CD4-positive, alpha-beta T cell treated with Interleukin-4 for 4 hours (primary cell): Measurements from ENCODE around the gene BMP5.

Source experiments
- DNase-seq: peaks from one replicate; pipeline ENCODE4 v3.0.0-alpha.2; 2020

The BMP5 gene

DNA sequence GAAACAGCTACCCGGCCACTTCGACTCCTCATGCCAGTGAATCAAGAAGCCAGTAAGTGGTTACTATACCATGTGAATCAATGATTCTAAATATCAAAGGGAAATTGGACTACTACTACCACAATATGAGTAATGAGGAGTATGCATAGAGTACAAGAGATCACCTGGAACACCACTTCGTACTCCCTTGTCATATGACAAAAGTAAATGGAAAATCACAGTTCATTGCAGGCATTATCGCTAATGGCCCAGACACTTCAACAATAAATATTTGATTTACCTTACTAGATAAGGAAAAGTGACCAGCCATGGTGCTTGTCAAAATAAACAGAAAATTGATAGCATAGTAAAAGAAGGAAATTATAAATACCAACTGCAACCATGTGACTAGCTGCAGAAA, 73.1 kb downstream of the BMP5 start:
- DNase-seq: no peak

DNA sequence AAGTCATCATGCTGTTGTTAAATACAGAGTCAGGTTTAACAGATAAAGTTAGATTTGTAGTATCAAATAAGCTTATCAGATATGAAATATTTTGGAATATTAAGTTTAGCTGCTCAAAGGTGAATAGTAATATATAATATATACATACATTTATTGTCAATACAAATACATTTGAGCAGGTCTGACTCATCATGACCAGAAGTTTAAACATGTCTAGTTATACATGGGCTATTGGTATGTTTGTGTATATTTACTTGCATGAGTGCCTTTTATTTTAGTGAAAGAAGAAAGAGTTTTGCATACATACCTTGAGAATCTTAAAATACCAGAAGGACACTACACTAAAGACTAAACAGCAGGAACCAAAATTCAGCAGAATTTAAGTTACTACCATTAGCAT, 76.8 kb downstream of the BMP5 start:
- DNase-seq: no peak

DNA sequence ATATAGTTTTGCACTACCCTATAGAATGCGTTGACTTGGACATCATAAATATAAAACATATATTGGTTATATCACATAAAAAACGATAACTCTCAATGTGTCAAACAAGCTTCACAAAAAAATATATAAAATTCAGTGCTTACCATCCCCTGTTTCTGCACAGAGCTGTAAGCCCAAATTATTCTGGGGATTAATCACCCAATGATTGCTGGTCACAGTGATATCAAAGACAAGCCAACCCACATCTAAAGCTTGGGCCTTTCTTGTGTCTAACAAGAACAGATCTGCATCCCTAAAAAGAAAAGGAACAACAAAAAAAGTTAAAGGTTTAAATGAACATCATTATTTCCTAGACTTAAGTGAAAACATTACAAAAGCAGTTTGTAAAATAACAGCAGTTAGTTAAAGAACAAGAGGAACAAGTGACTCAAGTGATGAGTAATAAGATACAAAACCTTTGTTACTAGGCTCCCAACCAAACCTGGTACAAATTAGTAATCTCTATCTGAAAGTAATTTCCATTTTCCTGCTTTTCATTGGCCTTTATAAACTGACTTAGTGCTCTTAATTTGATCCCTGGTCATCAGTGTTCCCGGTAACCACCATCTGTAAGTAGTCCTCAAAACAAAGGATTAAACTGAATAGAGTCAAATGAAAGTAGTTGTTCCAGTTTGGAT, 81.1 kb downstream of the BMP5 start:
- no peak for DNase-seq

GRCh38 chr6:55785273-55785672, 90.1 kb downstream of the BMP5 start:
- no peak for DNase-seq

DNA sequence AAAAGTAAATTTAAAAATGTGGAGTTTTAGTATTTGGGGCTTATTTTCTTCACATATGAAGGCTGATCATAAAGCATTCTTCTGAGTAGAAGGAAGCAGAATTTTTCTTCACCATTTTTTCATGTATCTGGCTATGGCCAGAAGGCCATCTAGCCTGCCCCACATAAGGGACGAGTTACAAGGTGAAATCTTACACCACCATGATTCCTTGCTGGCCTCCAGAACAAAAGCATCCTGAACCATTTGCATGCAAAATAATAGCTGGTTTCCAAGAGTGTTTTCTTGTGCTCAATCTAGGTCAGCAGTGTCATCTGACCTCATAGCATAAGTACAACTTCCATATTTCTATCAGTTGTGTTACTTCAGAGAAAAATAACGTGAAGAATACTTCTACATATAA, 93.1 kb downstream of the BMP5 start:
- no peak for DNase-seq

DNA sequence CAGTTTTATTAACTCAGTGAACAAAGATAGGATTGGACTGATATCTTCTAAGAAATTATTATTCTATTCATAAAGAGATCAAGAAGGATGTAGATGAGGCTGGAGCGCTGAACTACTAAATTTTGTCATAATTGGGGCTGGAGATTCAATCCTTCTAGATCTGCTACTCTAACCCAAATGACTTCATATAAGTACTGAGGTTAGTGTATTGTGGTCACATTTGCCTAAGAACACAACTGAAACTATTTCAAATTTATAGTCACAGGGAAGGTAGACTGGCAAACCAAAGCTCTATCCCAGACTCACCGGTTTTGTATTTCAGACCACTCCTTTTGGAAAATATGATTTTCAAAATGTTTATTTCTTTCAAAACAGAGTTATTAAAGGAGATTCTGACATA, 96.7 kb downstream of the BMP5 start:
- DNase-seq: no peak

DNA sequence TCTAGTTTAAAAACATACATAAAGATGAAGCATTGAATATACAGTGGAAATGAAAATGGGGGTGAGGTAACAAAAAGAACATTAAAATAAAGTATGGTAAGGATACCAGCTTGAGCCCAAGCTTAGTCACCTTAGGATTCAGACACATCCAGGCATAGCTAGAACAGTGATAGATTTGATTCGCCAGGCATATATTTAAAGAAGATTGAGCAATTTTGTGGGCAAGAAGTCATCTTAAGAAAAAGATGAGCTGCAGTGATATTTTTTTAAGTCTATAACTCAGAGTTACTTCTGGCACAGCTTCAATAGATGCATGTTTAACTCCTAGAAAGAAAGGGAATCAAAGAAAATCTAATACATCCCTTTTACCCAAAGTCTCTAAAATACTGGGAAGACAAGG, 97.9 kb downstream of the BMP5 start:
- no peak for DNase-seq

DNA sequence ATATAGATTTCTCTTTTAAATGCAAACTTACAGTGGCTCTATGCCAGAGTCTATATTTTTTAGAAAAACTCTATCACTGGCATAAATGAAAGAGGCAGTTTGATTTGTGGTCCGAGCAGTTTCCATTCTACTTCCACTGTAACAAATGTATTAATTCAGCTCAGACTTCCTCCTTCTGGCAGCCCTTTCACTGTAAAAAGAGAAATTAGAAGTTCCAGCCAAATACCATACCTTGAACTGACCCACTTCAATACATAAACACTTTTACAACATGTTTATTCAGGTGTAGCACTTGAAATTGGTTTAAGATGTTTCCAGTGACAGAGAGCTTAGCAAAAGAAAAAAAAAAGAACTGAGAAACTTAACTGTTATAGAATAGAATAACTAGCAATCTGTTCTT, 99.3 kb downstream of the BMP5 start:
- no peak for DNase-seq

DNA sequence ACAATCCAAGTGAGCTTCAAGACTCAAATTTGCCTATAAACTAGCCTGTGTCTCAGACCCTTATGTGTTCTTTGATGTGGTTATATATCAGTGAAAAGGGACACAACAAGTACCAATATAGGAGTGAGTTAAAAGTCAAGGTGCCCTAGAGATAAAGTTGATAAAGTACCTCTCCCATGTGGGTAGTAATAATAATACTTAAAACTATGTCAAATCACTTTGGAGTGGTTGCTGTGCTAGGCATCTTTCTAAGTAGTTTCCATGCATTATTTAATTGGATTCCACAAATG, 100.4 kb downstream of the BMP5 start:
- DNase-seq: no peak

- no peak for DNase-seq
Measured at GRCh38 chr6:55774286-55775028, 100.9 kb downstream of the BMP5 start.

DNA sequence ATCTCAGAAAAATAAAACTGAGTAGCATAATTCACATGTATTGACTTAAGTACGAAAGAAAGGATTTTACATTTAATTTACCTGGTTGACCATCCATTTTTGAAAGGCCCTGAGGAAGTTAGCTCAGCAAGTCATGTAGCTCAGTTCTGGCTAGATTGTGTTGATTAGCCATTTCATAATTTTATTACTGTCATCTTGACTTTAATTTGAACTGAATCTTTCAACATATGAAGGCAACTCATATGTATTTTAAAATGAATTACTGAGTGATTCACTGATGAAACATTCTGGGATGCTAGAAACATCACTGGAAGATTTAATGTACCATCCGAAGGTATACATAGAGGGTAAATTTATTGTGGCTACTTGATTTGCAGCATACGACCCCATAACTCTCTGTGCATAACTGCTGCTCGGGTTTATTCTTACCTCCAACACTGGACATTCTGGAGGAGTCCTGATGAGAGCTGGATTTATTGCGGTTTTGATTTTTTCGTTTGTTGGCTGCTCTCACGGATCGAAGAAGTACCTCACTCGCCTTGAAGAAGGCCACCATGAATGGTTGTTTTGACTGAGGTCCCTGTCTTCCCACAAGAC, 101.7 kb downstream of the BMP5 start:
- no peak for DNase-seq

GRCh38 chr6:55772730-55773129, 102.7 kb downstream of the BMP5 start:
- no peak for DNase-seq

DNA sequence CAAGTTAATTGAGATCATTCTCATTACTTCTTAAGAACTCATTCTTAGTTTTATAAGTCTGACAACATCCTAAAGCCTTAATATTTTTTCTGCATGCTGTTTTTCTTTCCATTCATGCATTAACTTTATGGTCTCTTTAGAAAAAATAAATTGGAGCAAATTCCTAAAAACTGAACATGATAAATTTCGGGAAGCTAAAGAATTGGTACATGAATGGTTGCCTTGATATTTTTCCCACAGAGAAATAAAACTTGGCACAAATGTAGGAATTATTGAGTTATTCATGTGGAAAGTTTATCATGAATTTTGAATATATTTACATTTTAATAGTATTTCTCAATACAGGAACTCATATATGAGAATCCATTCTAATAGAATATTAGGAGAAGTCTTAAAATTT, 115.9 kb downstream of the BMP5 start:
- DNase-seq: no peak

DNA sequence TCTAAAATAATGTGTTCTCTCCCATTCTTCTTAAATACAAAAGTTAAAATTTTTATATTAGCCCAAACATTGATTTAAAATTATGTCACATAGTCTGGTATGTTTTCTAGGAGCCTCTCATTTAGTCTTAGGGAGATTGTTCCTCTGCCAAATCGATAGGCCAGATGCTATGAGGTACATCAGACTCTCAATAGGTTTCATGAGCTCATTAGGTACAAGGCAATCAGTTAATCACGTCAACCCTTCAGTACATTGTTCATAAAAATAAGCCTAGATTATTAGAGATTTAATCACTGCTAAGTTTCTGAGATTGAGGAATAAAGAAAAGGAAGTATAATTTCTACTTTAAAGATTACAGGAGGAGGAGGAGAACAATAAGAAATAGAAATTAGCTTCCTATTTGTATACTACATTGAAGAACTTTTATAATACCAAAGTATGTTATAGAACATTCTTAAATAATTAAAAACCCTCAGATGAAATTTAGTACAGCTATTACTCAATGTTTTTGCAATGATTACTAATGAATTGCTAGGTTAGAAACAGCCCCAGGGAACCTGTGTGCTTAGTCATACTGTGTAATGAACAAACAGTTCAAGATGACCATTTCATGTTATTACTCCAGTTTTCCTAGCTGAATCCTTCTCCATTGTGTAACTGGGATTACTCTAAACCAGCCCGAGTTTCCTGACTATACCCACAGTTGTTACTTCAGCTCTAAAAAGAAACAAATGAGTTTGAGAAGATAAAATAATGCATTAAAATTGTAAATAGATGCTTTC, 117.0 kb downstream of the BMP5 start:
- no peak for DNase-seq

DNA sequence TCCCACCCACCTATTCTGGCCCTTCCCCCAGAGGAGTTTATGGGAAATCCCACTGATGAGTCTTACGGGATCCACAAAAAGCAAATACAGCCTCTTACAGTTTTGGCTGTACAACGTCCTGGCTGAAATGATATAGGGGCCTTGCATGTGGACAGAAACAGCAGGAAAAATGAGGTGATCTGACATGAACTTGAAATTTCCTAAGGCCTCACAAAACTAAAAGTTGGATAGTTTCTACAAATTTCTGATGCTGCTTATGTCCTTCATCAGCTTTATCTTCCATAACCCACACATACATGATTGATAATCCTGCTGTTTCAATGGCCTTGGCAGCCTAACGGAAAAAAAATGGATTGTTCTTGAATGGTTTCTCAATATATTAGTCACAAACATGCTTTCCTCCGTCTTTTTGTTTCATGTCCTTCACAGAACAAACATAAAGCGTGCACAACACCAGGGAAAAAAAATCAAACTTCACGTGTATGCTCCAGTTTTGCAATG, 118.8 kb downstream of the BMP5 start:
- DNase-seq: no peak

DNA sequence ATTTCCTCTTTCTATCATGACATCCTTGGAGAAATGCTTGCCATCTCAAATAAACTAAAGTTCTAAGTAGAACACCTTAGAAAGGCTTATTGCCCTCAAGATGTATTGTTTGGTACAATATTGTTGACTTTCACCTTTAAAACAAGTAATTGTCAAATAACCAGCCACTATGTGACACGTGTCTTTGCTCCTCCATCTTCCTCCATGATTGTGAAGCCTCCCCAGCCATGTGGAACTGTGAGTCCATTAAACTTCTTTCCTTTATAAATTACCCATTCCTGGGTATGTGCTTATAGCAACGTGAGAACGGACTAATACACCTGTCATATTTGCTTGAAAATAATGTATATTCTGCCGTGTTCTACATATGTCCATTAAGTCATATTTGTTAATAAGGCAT, 126.5 kb downstream of the BMP5 start:
- DNase-seq: no peak

GRCh38 chr6:55746473-55746872, 128.9 kb downstream of the BMP5 start:
- no peak for DNase-seq

DNA sequence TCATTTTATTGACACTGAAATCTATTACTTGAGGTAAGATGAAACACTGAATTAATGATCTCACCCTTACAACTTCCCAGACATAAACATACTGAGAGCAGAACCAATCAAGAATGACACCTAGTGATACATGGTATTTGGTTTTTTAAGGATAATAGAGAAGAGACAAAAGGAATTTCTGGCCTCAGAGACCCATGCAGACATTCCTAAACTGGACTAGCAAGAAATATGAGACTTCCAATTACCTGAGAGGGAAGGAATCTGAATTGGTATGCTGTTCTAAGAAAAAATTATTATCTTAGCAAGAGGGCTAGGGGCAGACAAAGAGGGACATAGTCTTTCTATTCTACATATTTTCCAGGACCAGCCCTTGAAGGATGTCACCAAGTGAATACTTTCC, 141.1 kb downstream of the BMP5 start:
- DNase-seq: no peak

DNA sequence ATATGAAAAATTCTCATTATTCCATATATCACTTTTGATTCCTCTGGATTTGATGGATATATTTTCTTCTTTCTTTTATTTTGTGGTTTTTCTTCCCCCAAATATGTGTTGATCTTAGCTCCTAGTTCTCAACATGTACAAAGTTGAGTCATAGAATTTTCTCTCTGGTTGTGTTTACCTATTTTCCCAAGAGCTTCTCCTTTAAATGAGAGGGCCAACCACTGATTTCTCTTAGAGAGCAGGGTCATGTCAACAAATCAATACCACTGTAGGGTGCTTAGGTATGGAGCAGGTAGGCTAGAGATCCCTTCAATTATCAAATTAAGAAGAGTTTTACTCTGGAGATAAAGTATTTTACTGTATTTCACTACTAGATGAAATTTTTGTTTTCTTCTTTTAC, 145.7 kb downstream of the BMP5 start:
- no peak for DNase-seq

DNA sequence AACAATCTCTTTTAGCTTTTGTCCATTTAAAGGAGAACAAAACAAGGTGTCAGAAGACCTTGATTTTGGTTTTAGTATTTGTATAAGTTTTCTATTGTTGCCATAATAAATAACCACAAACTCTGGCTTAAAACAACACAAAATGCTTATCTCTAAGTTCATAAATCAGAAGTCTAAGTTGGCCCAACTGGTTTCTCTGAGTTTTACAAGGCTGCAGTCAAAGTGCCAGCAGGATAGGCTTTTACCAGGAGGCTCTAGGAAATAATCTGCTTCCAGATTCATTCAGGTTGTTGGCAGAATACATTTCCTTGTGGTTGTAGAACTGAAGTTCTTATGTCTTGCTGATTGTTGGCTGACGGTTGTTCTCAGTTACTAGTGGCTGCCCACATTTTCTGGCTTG, 149.2 kb downstream of the BMP5 start:
- DNase-seq: no peak

DNA sequence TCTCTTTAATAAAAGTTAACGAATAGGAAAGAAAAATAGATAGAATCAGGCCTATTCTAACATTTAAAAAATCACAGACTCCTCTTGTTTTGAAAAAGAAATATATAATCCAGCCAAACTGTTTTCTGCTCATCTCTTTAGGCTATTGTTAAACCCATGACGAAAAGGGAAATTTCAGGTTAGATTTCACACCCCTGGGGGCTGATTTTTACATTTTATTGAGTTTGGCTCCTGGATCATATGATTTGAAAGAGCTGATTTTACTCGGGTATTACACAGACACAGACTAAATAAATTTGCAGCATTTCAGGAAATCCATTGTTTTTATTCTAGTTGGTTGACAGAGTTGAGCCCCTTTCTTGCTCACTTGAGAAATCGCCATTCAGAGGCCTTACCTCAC, 160.6 kb downstream of the BMP5 start:
- no peak for DNase-seq

- no peak for DNase-seq
Measured at GRCh38 chr6:55713436-55713835, 162.0 kb downstream of the BMP5 start.

GRCh38 chr6:55708711-55709110, 166.7 kb downstream of the BMP5 start:
- DNase-seq: no peak
